Uterus (tissue), 4 donors: Measurements from ENCODE around the gene SLC25A21. TPM values are rescaled to one million over a fixed set of nuclear protein-coding genes. Genes with fewer than 3 reads are reported as not detected.

Experiments
- DNase-seq, 2 donors: peaks; one replicate each; pipeline ENCODE4 v3.0.0-alpha.2; 2019 to 2020
- H3K27ac ChIP-seq, 2 donors: fragments of 200-600 bp; sonication (generic); 1 replicate in 1 of 2; 2 replicates in 1 of 2; pipeline ENCODE4 v1.5.1; 2016 to 2018
- H3K27me3 ChIP-seq, 2 donors: fragments of 200-600 bp; sonication (generic); one replicate each; pipeline ENCODE4 v1.5.1; 2018 to 2019; ENCODE audit warnings: control low read depth in 1 of 2
- H3K36me3 ChIP-seq, 2 donors: fragments of 200-600 bp; sonication (generic); one replicate each; pipeline ENCODE4 v1.5.1; 2019; ENCODE audit warnings: control low read depth in 1 of 2
- H3K4me1 ChIP-seq, 2 donors: fragments of 200-600 bp; sonication (generic); one replicate each; pipeline ENCODE4 v1.5.1; 2018 to 2019; ENCODE audit warnings: control low read depth in 1 of 2
- H3K4me3 ChIP-seq, 2 donors: fragments of 200-600 bp; sonication (generic); 1 replicate in 1 of 2; 2 replicates in 1 of 2; pipeline ENCODE4 v1.5.1; 2018 to 2019; ENCODE audit warnings: mild to moderate bottlenecking in 1 of 2
- H3K9me3 ChIP-seq, 2 donors: fragments of 200-600 bp; sonication (generic); one replicate each; pipeline ENCODE4 v1.5.1; 2019; ENCODE audit warnings: control low read depth in 1 of 2
- CTCF ChIP-seq, 4 experiments: fragments of 200-600 bp in 2 of 4; fragments of 450-650 bp in 2 of 4; sonication (generic) in 2 of 4; IDR thresholded peaks; one replicate each; pipeline ENCODE4 v1.5.1; 2016 to 2019; ENCODE audit warnings: antibody characterized with exemption in 4 of 4, mild to moderate bottlenecking in 2 of 4, moderate library complexity in 1 of 4
- POLR2A ChIP-seq, 2 donors: fragments of 450-650 bp; IDR thresholded peaks; one replicate each; pipeline ENCODE4 v1.6.1; 2016; ENCODE audit warnings: antibody characterized with exemption in 2 of 2, mild to moderate bottlenecking in 1 of 2, moderate library complexity in 1 of 2
- intact Hi-C: fragments of 100-400 bp; cut with DNase I; formaldehyde crosslinking; loops from one replicate; pipeline ENCODE4 v1.15.1; 2023; ENCODE audit warnings: low total_unique reads
- total RNA-seq, 4 donors: library from RNA; depleted of rRNA in 3 of 4; stranded (reverse); fragments of >200 nt in 3 of 4; gene quantifications; one replicate each; pipeline versions ENCODE4 v1.1.0 to v1.2.4, GENCODE V29; 2014 to 2023
- donor health status: DM: yes; HTN: yes; CAD: no.

Gene SLC25A21
- total RNA-seq, 4 donors from 2014 or later, result under 0.01 to 3.0 (median 2.0) TPM; not detected in 1

DNA sequence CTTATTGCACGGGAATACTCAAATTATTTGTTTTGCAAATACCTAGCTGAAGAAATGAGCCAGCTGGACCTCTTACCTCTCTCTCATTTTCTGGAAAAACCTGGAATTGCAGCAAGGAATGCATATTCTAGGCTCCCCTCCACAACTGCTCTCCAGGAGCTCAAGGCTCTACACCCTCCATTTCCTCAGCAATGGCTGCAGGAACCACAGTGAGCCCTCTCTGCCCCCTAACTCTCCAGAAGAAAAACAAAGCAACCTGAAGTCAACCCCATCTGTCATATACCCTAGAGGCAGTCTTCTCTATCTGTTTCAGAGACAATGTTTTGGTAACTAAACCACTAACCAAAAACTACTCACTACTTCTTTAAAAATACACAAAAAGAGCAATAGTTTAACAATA lies 221.6 kb downstream of the SLC25A21 start:
- Histone ChIP-seq H3K4me3 (no peak overlapping the region), H3K9me3 (no peaks in the 10 kb centered on the region), H3K27ac (no peak overlapping the region), H3K36me3 (no peaks in the 10 kb centered on the region), H3K4me1 (no peaks in the 10 kb centered on the region), H3K27me3 (peaks cover 0 to 5% of the 10 kb centered on the region in 2 donors)
- no peak for DNase-seq
- intact Hi-C loops, result no loop called here
- no peak for TF ChIP-seq CTCF (IDR thresholded peaks at IDR 0.05)
- TF ChIP-seq POLR2A (IDR thresholded peaks at IDR 0.05), result no peak

GRCh38 chr14:36949371-36949770 lies 223.0 kb downstream of the SLC25A21 start:
- Histone ChIP-seq H3K4me3 (no peak overlapping the region), H3K27me3 (peaks cover 0 to 5% of the 10 kb centered on the region in 2 donors), H3K9me3 (no peaks in the 10 kb centered on the region), H3K27ac (no peak overlapping the region), H3K36me3 (no peaks in the 10 kb centered on the region), H3K4me1 (no peaks in the 10 kb centered on the region)
- DNase-seq, result no peak
- intact Hi-C loops, result no loop called here
- TF ChIP-seq POLR2A (IDR thresholded peaks at IDR 0.05), result no peak
- no peak for TF ChIP-seq CTCF (IDR thresholded peaks at IDR 0.05)

DNA sequence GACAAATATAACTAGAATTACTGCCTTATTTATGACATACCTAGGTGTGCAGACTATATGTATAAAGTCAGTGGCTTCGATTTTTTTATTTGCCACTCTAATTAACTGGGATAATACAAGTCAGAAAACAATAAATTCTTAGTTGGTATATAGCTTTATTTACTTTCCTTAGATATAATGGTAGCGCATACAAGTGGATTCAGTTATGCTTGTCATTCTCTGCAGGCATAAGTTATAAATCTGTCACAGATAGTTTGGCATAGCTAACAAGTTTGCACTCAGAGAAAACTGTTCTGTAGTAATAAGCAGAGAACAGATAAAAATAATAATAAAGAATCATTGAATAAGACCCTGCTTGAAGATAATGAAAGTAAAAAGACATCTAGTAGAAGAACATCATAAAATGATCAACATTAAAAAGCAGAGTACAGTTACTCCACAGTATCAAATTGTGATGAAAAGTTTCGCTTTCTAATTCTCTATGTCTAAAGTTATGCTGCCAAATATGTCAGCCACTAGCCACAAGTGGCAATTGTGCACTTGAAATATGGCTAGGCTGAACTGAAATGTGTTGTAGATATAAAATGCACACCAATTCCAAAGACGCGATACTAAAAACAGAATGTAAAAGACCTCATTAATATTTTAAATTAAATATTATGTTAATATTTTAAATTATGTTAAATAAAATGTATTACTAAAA lies 224.1 kb downstream of the SLC25A21 start:
- TF ChIP-seq CTCF (IDR thresholded peaks at IDR 0.05) (no peak), POLR2A (IDR thresholded peaks at IDR 0.05) (no peak)
- peaks cover 0 to 5% of the 10 kb centered on the region in 2 donors for H3K27me3 ChIP-seq
- H3K36me3 ChIP-seq, result no peaks in the 10 kb centered on the region
- no peak for DNase-seq
- no peak overlapping the region for H3K27ac ChIP-seq
- no peaks in the 10 kb centered on the region for H3K9me3 ChIP-seq
- intact Hi-C loops, result no loop called here
- no peaks in the 10 kb centered on the region for H3K4me1 ChIP-seq
- no peak overlapping the region for H3K4me3 ChIP-seq

DNA sequence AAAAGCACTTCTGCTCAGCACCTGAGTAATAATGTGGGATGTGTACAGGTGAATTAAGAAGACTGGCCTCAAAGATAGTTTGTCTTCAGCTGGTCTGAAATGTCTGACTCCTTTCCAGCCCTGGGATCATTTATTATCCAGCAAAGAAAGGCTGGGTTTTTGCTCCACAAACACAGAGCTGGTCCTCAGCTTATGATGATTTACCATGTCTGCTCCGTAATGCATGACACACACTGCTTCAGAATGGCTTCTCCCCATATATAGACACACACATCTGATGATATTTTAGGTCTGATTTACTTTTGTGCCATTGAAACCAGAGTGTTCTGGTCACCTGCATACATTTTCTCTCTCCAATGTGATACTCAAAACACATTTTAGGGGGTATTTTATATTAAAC lies 225.0 kb downstream of the SLC25A21 start:
- Histone ChIP-seq H3K27me3 (peaks cover 0 to 5% of the 10 kb centered on the region in 2 donors), H3K4me1 (no peaks in the 10 kb centered on the region), H3K27ac (no peak overlapping the region), H3K4me3 (no peak overlapping the region), H3K9me3 (no peaks in the 10 kb centered on the region), H3K36me3 (no peaks in the 10 kb centered on the region)
- intact Hi-C loops, result no loop called here
- TF ChIP-seq CTCF (IDR thresholded peaks at IDR 0.05) (no peak), POLR2A (IDR thresholded peaks at IDR 0.05) (no peak)
- DNase-seq, result no peak

- TF ChIP-seq CTCF (IDR thresholded peaks at IDR 0.05), result no peak
- no peak for TF ChIP-seq POLR2A (IDR thresholded peaks at IDR 0.05)
- Histone ChIP-seq H3K36me3 (no peaks in the 10 kb centered on the region), H3K4me1 (no peaks in the 10 kb centered on the region), H3K9me3 (no peaks in the 10 kb centered on the region), H3K4me3 (no peak overlapping the region), H3K27me3 (peaks cover 0 to 5% of the 10 kb centered on the region in 2 donors), H3K27ac (no peak overlapping the region)
- DNase-seq, result no peak
- intact Hi-C loops, result no loop called here
Measured at GRCh38 chr14:36946872-36947271, 225.5 kb downstream of the SLC25A21 start.
